Measurements from ENCODE around the gene ATP5F1D. TPM values are rescaled to one million over a fixed set of nuclear protein-coding genes. Genes with fewer than 3 reads are reported as not detected.

ATP5F1D gene
- total and polyA plus RNA-seq, 2 donors (not counting 1 experiment from before 2014, with no cell fraction given) = 150 to 166 TPM

DNA sequence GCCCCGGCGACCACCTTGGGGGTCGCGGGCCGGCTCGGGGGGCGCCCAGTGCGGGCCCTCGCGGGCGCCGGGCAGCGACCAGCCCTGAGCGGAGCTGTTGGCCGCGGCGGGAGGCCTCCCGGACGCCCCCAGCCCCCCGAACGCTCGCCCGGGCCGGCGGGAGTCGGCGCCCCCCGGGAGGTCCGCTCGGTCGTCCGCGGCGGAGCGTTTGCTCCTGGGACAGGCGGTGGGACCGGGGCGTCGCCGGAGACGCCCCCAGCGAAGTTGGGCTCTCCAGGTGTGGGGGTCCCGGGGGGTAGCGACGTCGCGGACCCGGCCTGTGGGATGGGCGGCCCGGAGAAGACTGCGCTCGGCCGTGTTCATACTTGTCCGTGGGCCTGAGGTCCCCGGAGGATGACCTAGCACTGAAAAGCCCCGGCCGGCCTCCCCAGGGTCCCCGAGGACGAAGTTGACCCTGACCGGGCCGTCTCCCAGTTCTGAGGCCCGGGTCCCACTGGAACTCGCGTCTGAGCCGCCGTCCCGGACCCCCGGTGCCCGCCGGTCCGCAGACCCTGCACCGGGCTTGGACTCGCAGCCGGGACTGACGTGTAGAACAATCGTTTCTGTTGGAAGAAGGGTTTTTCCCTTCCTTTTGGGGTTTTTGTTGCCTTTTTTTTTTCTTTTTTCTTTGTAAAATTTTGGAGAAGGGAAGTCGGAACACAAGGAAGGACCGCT, 35.2 kb upstream of the ATP5F1D start:
- H3K4me3 Mint-ChIP-seq = peak overlapping the region; percentile 94
- no peak for ATAC-seq (ENCODE audit: low read depth)
- CTCF ChIA-PET = interaction anchor here (0.6 to 0.7 kb wide), 2 partner anchors 89 to 350 kb away, joined by 3 read pairs; no protein-coding TSS in a partner anchor
- Histone ChIP-seq H3K27ac (ENCODE audit: low read length in 2 of 2) (peak overlapping the region in 1 of 2 donors; percentile 64), H3K36me3 (replicated peaks in 1 of 2; ENCODE audit: control extremely low read depth in 1 of 2, control insufficient read depth in 1 of 2, extremely low read depth in 1 of 2, insufficient read depth in 2 of 2, low read length in 1 of 2) (peaks cover 0 to 12% of the 10 kb centered on the region in 2 experiments), H3K4me3 (ENCODE audit: control extremely low read depth in 1 of 5, extremely low read depth in 1 of 5, insufficient read depth in 1 of 5, low read depth in 2 of 5, low read length in 4 of 5) (peak overlapping the region; percentile 48 to 77 (median 63)), H4K20me1 (ENCODE audit: control insufficient read depth, insufficient read depth, low read length, poor library complexity, severe bottlenecking) (peaks cover 49% of the 10 kb centered on the region), H3K4me2 (replicated peaks; ENCODE audit: low read depth, low read length, poor library complexity, severe bottlenecking) (peak overlapping the region; percentile 98), H3K27me3 (replicated peaks in 1 of 4; ENCODE audit: control extremely low read depth in 1 of 4, control insufficient read depth in 3 of 4, insufficient read depth in 4 of 4, low read length in 3 of 4) (no peaks in the 10 kb centered on the region), H3K4me1 (ENCODE audit: control insufficient read depth in 2 of 2, insufficient read depth in 2 of 2, low read length in 2 of 2) (peaks cover 16 to 32% of the 10 kb centered on the region in 2 donors), H3K79me2 (ENCODE audit: control insufficient read depth, insufficient read depth, low read length) (peaks cover 55% of the 10 kb centered on the region), H3K9me3 (ENCODE audit: control extremely low read depth in 1 of 3, control insufficient read depth in 2 of 3, insufficient read depth in 1 of 3, low read length in 2 of 3) (no peaks in the 10 kb centered on the region), H3K9ac (ENCODE audit: low read length) (peak overlapping the region; percentile 83), H2AFZ (ENCODE audit: insufficient read depth, low read depth, low read length, poor library complexity, severe bottlenecking) (peak overlapping the region; percentile 42)
- peak overlapping the region; percentile 92 for H3K27ac Mint-ChIP-seq
- H3K27me3 Mint-ChIP-seq = no peaks in the 10 kb centered on the region
- H3K4me1 Mint-ChIP-seq = peaks cover 25% of the 10 kb centered on the region
- no peaks in the 10 kb centered on the region for H3K9me3 Mint-ChIP-seq (ENCODE audit: insufficient read depth)
- POLR2A ChIA-PET = interaction anchor here (0.5 kb wide), 2 partner anchors 21 to 40 kb away, joined by 3 to 5 read pairs; no protein-coding TSS in a partner anchor
- peak; percentile 52 for DNase-seq
- TF ChIP-seq, protein P1, sequence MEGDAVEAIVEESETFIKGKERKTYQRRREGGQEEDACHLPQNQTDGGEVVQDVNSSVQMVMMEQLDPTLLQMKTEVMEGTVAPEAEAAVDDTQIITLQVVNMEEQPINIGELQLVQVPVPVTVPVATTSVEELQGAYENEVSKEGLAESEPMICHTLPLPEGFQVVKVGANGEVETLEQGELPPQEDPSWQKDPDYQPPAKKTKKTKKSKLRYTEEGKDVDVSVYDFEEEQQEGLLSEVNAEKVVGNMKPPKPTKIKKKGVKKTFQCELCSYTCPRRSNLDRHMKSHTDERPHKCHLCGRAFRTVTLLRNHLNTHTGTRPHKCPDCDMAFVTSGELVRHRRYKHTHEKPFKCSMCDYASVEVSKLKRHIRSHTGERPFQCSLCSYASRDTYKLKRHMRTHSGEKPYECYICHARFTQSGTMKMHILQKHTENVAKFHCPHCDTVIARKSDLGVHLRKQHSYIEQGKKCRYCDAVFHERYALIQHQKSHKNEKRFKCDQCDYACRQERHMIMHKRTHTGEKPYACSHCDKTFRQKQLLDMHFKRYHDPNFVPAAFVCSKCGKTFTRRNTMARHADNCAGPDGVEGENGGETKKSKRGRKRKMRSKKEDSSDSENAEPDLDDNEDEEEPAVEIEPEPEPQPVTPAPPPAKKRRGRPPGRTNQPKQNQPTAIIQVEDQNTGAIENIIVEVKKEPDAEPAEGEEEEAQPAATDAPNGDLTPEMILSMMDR (IDR thresholded peaks at IDR 0.05) = no peak
- TF ChIP-seq EZH2 (IDR thresholded peaks at IDR 0.05; ENCODE audit: borderline replicate concordance, insufficient read depth, low read depth, low read length, poor library complexity, severe bottlenecking) = no peak
- under 1% methylated on average over 78 of the region's 78 CpGs for WGBS (ENCODE audit: insufficient coverage)
- intact Hi-C loops (cut with micrococcal nuclease) = no loop called here
